ENCODE results near the gene HSPA12B.

Gene HSPA12B

DNA sequence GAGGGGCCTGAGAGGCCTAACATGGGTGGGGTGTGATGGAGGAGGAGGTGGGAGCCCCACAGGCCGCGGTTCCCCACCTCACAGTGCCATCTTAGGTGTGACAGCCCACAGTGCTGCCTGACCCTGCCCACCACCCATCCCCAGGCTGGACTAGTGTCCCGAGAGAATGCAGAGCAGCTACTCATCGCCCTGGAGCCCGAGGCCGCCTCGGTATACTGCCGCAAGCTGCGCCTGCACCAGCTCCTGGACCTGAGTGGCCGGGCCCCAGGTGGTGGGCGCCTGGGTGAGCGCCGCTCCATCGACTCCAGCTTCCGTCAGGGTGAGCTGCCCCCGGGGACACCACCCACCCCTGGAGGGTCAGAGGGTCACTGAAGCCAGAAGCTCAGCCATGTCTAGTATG is 15.6 kb downstream of the HSPA12B start:
- no peak for TF ChIP-seq CTCF (IDR thresholded peaks at IDR 0.05; ENCODE audit: control insufficient read depth, extremely low read depth, insufficient read depth)
- H3K4me3 ChIP-seq (ENCODE audit: low read depth, low read length) = no peak overlapping the region
- DNase-seq (ENCODE audit: low read depth) = no peak

GRCh38 chr20:3749087-3749688 is 16.7 kb downstream of the HSPA12B start:
- TF ChIP-seq CTCF (IDR thresholded peaks at IDR 0.05; ENCODE audit: control insufficient read depth, extremely low read depth, insufficient read depth) = no peak
- DNase-seq (ENCODE audit: low read depth) = no peak
- H3K4me3 ChIP-seq (ENCODE audit: low read depth, low read length) = no peak overlapping the region

GRCh38 chr20:3749689-3750531 is 17.4 kb downstream of the HSPA12B start:
- TF ChIP-seq CTCF (IDR thresholded peaks at IDR 0.05; ENCODE audit: control insufficient read depth, extremely low read depth, insufficient read depth) = peak; percentile 63
- no peak for DNase-seq (ENCODE audit: low read depth)
- no peak overlapping the region for H3K4me3 ChIP-seq (ENCODE audit: low read depth, low read length)

DNA sequence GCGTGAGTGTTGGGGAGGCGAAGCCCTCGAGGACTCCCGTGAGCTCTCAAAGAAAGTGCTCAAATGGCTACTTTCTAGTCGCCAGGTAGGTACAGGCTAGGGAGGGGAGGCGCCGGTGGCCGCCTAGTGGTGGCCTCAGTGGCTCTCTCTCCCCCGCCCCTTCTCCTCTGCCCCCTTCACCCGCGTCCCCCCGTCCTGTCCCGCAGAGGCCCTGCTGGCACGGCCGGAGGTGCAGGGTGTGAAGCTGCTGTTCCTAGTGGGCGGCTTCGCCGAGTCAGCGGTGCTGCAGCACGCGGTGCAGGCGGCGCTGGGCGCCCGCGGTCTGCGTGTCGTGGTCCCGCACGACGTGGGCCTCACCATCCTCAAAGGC is 18.8 kb downstream of the HSPA12B start:
- no peak for TF ChIP-seq CTCF (IDR thresholded peaks at IDR 0.05; ENCODE audit: control insufficient read depth, extremely low read depth, insufficient read depth)
- no peak overlapping the region for H3K4me3 ChIP-seq (ENCODE audit: low read depth, low read length)
- no peak for DNase-seq (ENCODE audit: low read depth)

GRCh38 chr20:3751675-3752385 is 19.3 kb downstream of the HSPA12B start:
- TF ChIP-seq CTCF (IDR thresholded peaks at IDR 0.05; ENCODE audit: control insufficient read depth, extremely low read depth, insufficient read depth) = no peak
- no peak for DNase-seq (ENCODE audit: low read depth)
- H3K4me3 ChIP-seq (ENCODE audit: low read depth, low read length) = no peak overlapping the region

GRCh38 chr20:3752386-3752759 is 19.9 kb downstream of the HSPA12B start:
- TF ChIP-seq CTCF (IDR thresholded peaks at IDR 0.05; ENCODE audit: control insufficient read depth, extremely low read depth, insufficient read depth) = no peak
- H3K4me3 ChIP-seq (ENCODE audit: low read depth, low read length) = no peak overlapping the region
- DNase-seq (ENCODE audit: low read depth) = no peak
